ENCODE results near the gene TANC1.

TANC1 gene

GRCh38 chr2:159046966-159047365 lies 78.5 kb downstream of the TANC1 start:
- no peak overlapping the region for H3K4me3 Mint-ChIP-seq
- no peaks in the 10 kb centered on the region for H3K9me3 Mint-ChIP-seq
- H3K27ac Mint-ChIP-seq = no peak overlapping the region
- no peaks in the 10 kb centered on the region for H3K4me1 Mint-ChIP-seq
- H3K27me3 Mint-ChIP-seq = peaks cover 2% of the 10 kb centered on the region
- H3K36me3 Mint-ChIP-seq = no peaks in the 10 kb centered on the region

- H3K9me3 Mint-ChIP-seq = no peaks in the 10 kb centered on the region
- no peak overlapping the region for H3K4me3 Mint-ChIP-seq
- no peaks in the 10 kb centered on the region for H3K27me3 Mint-ChIP-seq
- no peaks in the 10 kb centered on the region for H3K4me1 Mint-ChIP-seq
- H3K27ac Mint-ChIP-seq = no peak overlapping the region
- H3K36me3 Mint-ChIP-seq = no peaks in the 10 kb centered on the region
Measured at GRCh38 chr2:159050426-159050825, 82.0 kb downstream of the TANC1 start.

GRCh38 chr2:159051133-159051532 lies 82.7 kb downstream of the TANC1 start:
- no peaks in the 10 kb centered on the region for H3K36me3 Mint-ChIP-seq
- H3K4me1 Mint-ChIP-seq = no peaks in the 10 kb centered on the region
- H3K27me3 Mint-ChIP-seq = no peaks in the 10 kb centered on the region
- no peak overlapping the region for H3K27ac Mint-ChIP-seq
- no peak overlapping the region for H3K4me3 Mint-ChIP-seq
- no peaks in the 10 kb centered on the region for H3K9me3 Mint-ChIP-seq

- no peaks in the 10 kb centered on the region for H3K36me3 Mint-ChIP-seq
- no peaks in the 10 kb centered on the region for H3K9me3 Mint-ChIP-seq
- no peak overlapping the region for H3K27ac Mint-ChIP-seq
Measured at GRCh38 chr2:159051661-159052060, 83.2 kb downstream of the TANC1 start.

GRCh38 chr2:159052157-159052601 lies 83.7 kb downstream of the TANC1 start:
- Mint-ChIP-seq H3K9me3 (no peaks in the 10 kb centered on the region), H3K4me1 (no peaks in the 10 kb centered on the region), H3K4me3 (no peak overlapping the region), H3K27me3 (no peaks in the 10 kb centered on the region), H3K27ac (no peak overlapping the region), H3K36me3 (no peaks in the 10 kb centered on the region)

More at GRCh38 chr2:159051661-159052060, 83.2 kb downstream of the TANC1 start:
- H3K4me3 Mint-ChIP-seq = no peak overlapping the region
- no peaks in the 10 kb centered on the region for H3K4me1 Mint-ChIP-seq
- no peaks in the 10 kb centered on the region for H3K27me3 Mint-ChIP-seq

- Mint-ChIP-seq H3K9me3 (no peaks in the 10 kb centered on the region), H3K27me3 (no peaks in the 10 kb centered on the region), H3K27ac (no peak overlapping the region)
Measured at GRCh38 chr2:159053161-159054031, 85.0 kb downstream of the TANC1 start.

GRCh38 chr2:159054032-159054334 lies 85.5 kb downstream of the TANC1 start:
- H3K9me3 Mint-ChIP-seq = no peaks in the 10 kb centered on the region

More at GRCh38 chr2:159053161-159054031, 85.0 kb downstream of the TANC1 start:
- Mint-ChIP-seq H3K36me3 (no peaks in the 10 kb centered on the region), H3K4me3 (no peak overlapping the region), H3K4me1 (no peaks in the 10 kb centered on the region)

GRCh38 chr2:159054985-159055384 lies 86.5 kb downstream of the TANC1 start:
- Mint-ChIP-seq H3K4me1 (no peaks in the 10 kb centered on the region), H3K27ac (no peak overlapping the region)

More at GRCh38 chr2:159054032-159054334, 85.5 kb downstream of the TANC1 start:
- no peak overlapping the region for H3K27ac Mint-ChIP-seq
- H3K36me3 Mint-ChIP-seq = no peaks in the 10 kb centered on the region
- H3K4me3 Mint-ChIP-seq = no peak overlapping the region
- no peaks in the 10 kb centered on the region for H3K27me3 Mint-ChIP-seq
- H3K4me1 Mint-ChIP-seq = no peaks in the 10 kb centered on the region

GRCh38 chr2:159060518-159060917 lies 92.1 kb downstream of the TANC1 start:
- H3K4me1 Mint-ChIP-seq = no peaks in the 10 kb centered on the region
- H3K36me3 Mint-ChIP-seq = no peaks in the 10 kb centered on the region
- H3K9me3 Mint-ChIP-seq = no peaks in the 10 kb centered on the region
- H3K27me3 Mint-ChIP-seq = no peaks in the 10 kb centered on the region
- H3K4me3 Mint-ChIP-seq = no peak overlapping the region
- H3K27ac Mint-ChIP-seq = no peak overlapping the region

More at GRCh38 chr2:159054985-159055384, 86.5 kb downstream of the TANC1 start:
- Mint-ChIP-seq H3K27me3 (no peaks in the 10 kb centered on the region), H3K4me3 (no peak overlapping the region), H3K36me3 (no peaks in the 10 kb centered on the region), H3K9me3 (no peaks in the 10 kb centered on the region)

- H3K27ac Mint-ChIP-seq = no peak overlapping the region
- H3K4me1 Mint-ChIP-seq = no peaks in the 10 kb centered on the region
- no peaks in the 10 kb centered on the region for H3K27me3 Mint-ChIP-seq
- H3K36me3 Mint-ChIP-seq = no peaks in the 10 kb centered on the region
- H3K4me3 Mint-ChIP-seq = no peak overlapping the region
- H3K9me3 Mint-ChIP-seq = no peaks in the 10 kb centered on the region
Measured at GRCh38 chr2:159063677-159064076, 95.2 kb downstream of the TANC1 start.

- Mint-ChIP-seq H3K9me3 (no peaks in the 10 kb centered on the region), H3K36me3 (no peaks in the 10 kb centered on the region), H3K4me1 (no peaks in the 10 kb centered on the region), H3K4me3 (no peak overlapping the region), H3K27ac (no peak overlapping the region), H3K27me3 (no peaks in the 10 kb centered on the region)
Measured at GRCh38 chr2:159064446-159065301, 96.2 kb downstream of the TANC1 start.

- H3K36me3 Mint-ChIP-seq = no peaks in the 10 kb centered on the region
- H3K4me3 Mint-ChIP-seq = no peak overlapping the region
- no peaks in the 10 kb centered on the region for H3K27me3 Mint-ChIP-seq
- H3K9me3 Mint-ChIP-seq = no peaks in the 10 kb centered on the region
- H3K4me1 Mint-ChIP-seq = no peaks in the 10 kb centered on the region
- no peak overlapping the region for H3K27ac Mint-ChIP-seq
Measured at GRCh38 chr2:159065313-159065712, 96.9 kb downstream of the TANC1 start.

GRCh38 chr2:159065891-159066290 lies 97.5 kb downstream of the TANC1 start:
- no peaks in the 10 kb centered on the region for H3K9me3 Mint-ChIP-seq
- no peaks in the 10 kb centered on the region for H3K27me3 Mint-ChIP-seq
- H3K4me3 Mint-ChIP-seq = no peak overlapping the region
- H3K36me3 Mint-ChIP-seq = no peaks in the 10 kb centered on the region
- no peak overlapping the region for H3K27ac Mint-ChIP-seq
- no peaks in the 10 kb centered on the region for H3K4me1 Mint-ChIP-seq

GRCh38 chr2:159066541-159067156 lies 98.2 kb downstream of the TANC1 start:
- H3K27me3 Mint-ChIP-seq = no peaks in the 10 kb centered on the region

GRCh38 chr2:159067971-159068370 lies 99.5 kb downstream of the TANC1 start:
- H3K4me1 Mint-ChIP-seq = no peaks in the 10 kb centered on the region
- no peaks in the 10 kb centered on the region for H3K36me3 Mint-ChIP-seq
- no peaks in the 10 kb centered on the region for H3K9me3 Mint-ChIP-seq
- H3K27me3 Mint-ChIP-seq = no peaks in the 10 kb centered on the region
- H3K4me3 Mint-ChIP-seq = no peak overlapping the region
- H3K27ac Mint-ChIP-seq = no peak overlapping the region

More at GRCh38 chr2:159066541-159067156, 98.2 kb downstream of the TANC1 start:
- no peak overlapping the region for H3K4me3 Mint-ChIP-seq
- H3K9me3 Mint-ChIP-seq = no peaks in the 10 kb centered on the region
- H3K36me3 Mint-ChIP-seq = no peaks in the 10 kb centered on the region
- H3K4me1 Mint-ChIP-seq = no peaks in the 10 kb centered on the region
- no peak overlapping the region for H3K27ac Mint-ChIP-seq

Measured in activated naive CD4-positive, alpha-beta T cell treated with anti-CD3 and anti-CD28 coated beads, Interleukin-2, amount 50 U/mL, for 24 hours (primary cell).